ENCODE data around the gene ZRANB1.

Gene ZRANB1

GRCh38 chr10:124928087-124928486 lies 13.8 kb upstream of the ZRANB1 start:
- no peaks in the 10 kb centered on the region for H3K27me3 ChIP-seq (ENCODE audit: control insufficient read depth, insufficient read depth, low read length)
- H3K36me3 ChIP-seq (ENCODE audit: control insufficient read depth, insufficient read depth, low read length), result no peaks in the 10 kb centered on the region
- H3K4me3 ChIP-seq (ENCODE audit: low read length), result no peak overlapping the region
- no peaks in the 10 kb centered on the region for H3K9me3 ChIP-seq (ENCODE audit: control insufficient read depth, low read length)
- H3K9ac ChIP-seq (ENCODE audit: low read length), result no peak overlapping the region
- no peaks in the 10 kb centered on the region for H3K4me1 ChIP-seq (ENCODE audit: control insufficient read depth, insufficient read depth, low read length)

- H3K27me3 ChIP-seq (ENCODE audit: control insufficient read depth, insufficient read depth, low read length), result no peaks in the 10 kb centered on the region
- no peak overlapping the region for H3K4me3 ChIP-seq (ENCODE audit: low read length)
- no peaks in the 10 kb centered on the region for H3K4me1 ChIP-seq (ENCODE audit: control insufficient read depth, insufficient read depth, low read length)
- H3K36me3 ChIP-seq (ENCODE audit: control insufficient read depth, insufficient read depth, low read length), result no peaks in the 10 kb centered on the region
- H3K9me3 ChIP-seq (ENCODE audit: control insufficient read depth, low read length), result no peaks in the 10 kb centered on the region
- no peak overlapping the region for H3K9ac ChIP-seq (ENCODE audit: low read length)
Observed at GRCh38 chr10:124928545-124928944, 13.4 kb upstream of the ZRANB1 start.

GRCh38 chr10:124935946-124936345 lies 6.0 kb upstream of the ZRANB1 start:
- Histone ChIP-seq H3K36me3 (ENCODE audit: control insufficient read depth, insufficient read depth, low read length) (no peaks in the 10 kb centered on the region), H3K9me3 (ENCODE audit: control insufficient read depth, low read length) (no peaks in the 10 kb centered on the region), H3K4me1 (ENCODE audit: control insufficient read depth, insufficient read depth, low read length) (no peaks in the 10 kb centered on the region), H3K9ac (ENCODE audit: low read length) (no peak overlapping the region), H3K4me3 (ENCODE audit: low read length) (no peak overlapping the region), H3K27me3 (ENCODE audit: control insufficient read depth, insufficient read depth, low read length) (no peaks in the 10 kb centered on the region)

GRCh38 chr10:124936813-124937212 lies 5.1 kb upstream of the ZRANB1 start:
- H3K9ac ChIP-seq (ENCODE audit: low read length), result no peak overlapping the region
- H3K27me3 ChIP-seq (ENCODE audit: control insufficient read depth, insufficient read depth, low read length), result no peaks in the 10 kb centered on the region
- no peaks in the 10 kb centered on the region for H3K36me3 ChIP-seq (ENCODE audit: control insufficient read depth, insufficient read depth, low read length)
- H3K4me1 ChIP-seq (ENCODE audit: control insufficient read depth, insufficient read depth, low read length), result no peaks in the 10 kb centered on the region
- H3K9me3 ChIP-seq (ENCODE audit: control insufficient read depth, low read length), result no peaks in the 10 kb centered on the region
- no peak overlapping the region for H3K4me3 ChIP-seq (ENCODE audit: low read length)

GRCh38 chr10:124939290-124939689 lies 2.6 kb upstream of the ZRANB1 start:
- no peaks in the 10 kb centered on the region for H3K27me3 ChIP-seq (ENCODE audit: control insufficient read depth, insufficient read depth, low read length)
- H3K4me3 ChIP-seq (ENCODE audit: low read length), result no peak overlapping the region
- H3K36me3 ChIP-seq (ENCODE audit: control insufficient read depth, insufficient read depth, low read length), result no peaks in the 10 kb centered on the region
- H3K9me3 ChIP-seq (ENCODE audit: control insufficient read depth, low read length), result no peaks in the 10 kb centered on the region
- H3K9ac ChIP-seq (ENCODE audit: low read length), result no peak overlapping the region
- no peaks in the 10 kb centered on the region for H3K4me1 ChIP-seq (ENCODE audit: control insufficient read depth, insufficient read depth, low read length)

GRCh38 chr10:124942317-124943169 lies 620 bp downstream of the ZRANB1 start:
- no peak overlapping the region for H3K4me3 ChIP-seq (ENCODE audit: low read length)
- H3K27me3 ChIP-seq (ENCODE audit: control insufficient read depth, insufficient read depth, low read length), result no peaks in the 10 kb centered on the region
- H3K9ac ChIP-seq (ENCODE audit: low read length), result no peak overlapping the region
- H3K36me3 ChIP-seq (ENCODE audit: control insufficient read depth, insufficient read depth, low read length), result no peaks in the 10 kb centered on the region
- no peaks in the 10 kb centered on the region for H3K9me3 ChIP-seq (ENCODE audit: control insufficient read depth, low read length)
- H3K4me1 ChIP-seq (ENCODE audit: control insufficient read depth, insufficient read depth, low read length), result no peaks in the 10 kb centered on the region

- no peaks in the 10 kb centered on the region for H3K36me3 ChIP-seq (ENCODE audit: control insufficient read depth, insufficient read depth, low read length)
- no peaks in the 10 kb centered on the region for H3K4me1 ChIP-seq (ENCODE audit: control insufficient read depth, insufficient read depth, low read length)
- no peak overlapping the region for H3K4me3 ChIP-seq (ENCODE audit: low read length)
- no peaks in the 10 kb centered on the region for H3K9me3 ChIP-seq (ENCODE audit: control insufficient read depth, low read length)
- no peak overlapping the region for H3K9ac ChIP-seq (ENCODE audit: low read length)
- H3K27me3 ChIP-seq (ENCODE audit: control insufficient read depth, insufficient read depth, low read length), result no peaks in the 10 kb centered on the region
Observed at GRCh38 chr10:124943301-124944092, 1.6 kb downstream of the ZRANB1 start.

GRCh38 chr10:124944982-124945381 lies 3.1 kb downstream of the ZRANB1 start:
- Histone ChIP-seq H3K9ac (ENCODE audit: low read length) (no peak overlapping the region), H3K9me3 (ENCODE audit: control insufficient read depth, low read length) (no peaks in the 10 kb centered on the region), H3K4me1 (ENCODE audit: control insufficient read depth, insufficient read depth, low read length) (no peaks in the 10 kb centered on the region), H3K27me3 (ENCODE audit: control insufficient read depth, insufficient read depth, low read length) (no peaks in the 10 kb centered on the region), H3K36me3 (ENCODE audit: control insufficient read depth, insufficient read depth, low read length) (no peaks in the 10 kb centered on the region), H3K4me3 (ENCODE audit: low read length) (no peak overlapping the region)

- Histone ChIP-seq H3K27me3 (ENCODE audit: control insufficient read depth, insufficient read depth, low read length) (no peaks in the 10 kb centered on the region), H3K9ac (ENCODE audit: low read length) (no peak overlapping the region), H3K4me1 (ENCODE audit: control insufficient read depth, insufficient read depth, low read length) (no peaks in the 10 kb centered on the region), H3K9me3 (ENCODE audit: control insufficient read depth, low read length) (no peaks in the 10 kb centered on the region), H3K4me3 (ENCODE audit: low read length) (no peak overlapping the region), H3K36me3 (ENCODE audit: control insufficient read depth, insufficient read depth, low read length) (no peaks in the 10 kb centered on the region)
Observed at GRCh38 chr10:124946945-124947344, 5.0 kb downstream of the ZRANB1 start.

- Histone ChIP-seq H3K9me3 (ENCODE audit: control insufficient read depth, low read length) (no peaks in the 10 kb centered on the region), H3K4me3 (ENCODE audit: low read length) (no peak overlapping the region), H3K4me1 (ENCODE audit: control insufficient read depth, insufficient read depth, low read length) (no peaks in the 10 kb centered on the region), H3K27me3 (ENCODE audit: control insufficient read depth, insufficient read depth, low read length) (no peaks in the 10 kb centered on the region), H3K9ac (ENCODE audit: low read length) (no peak overlapping the region), H3K36me3 (ENCODE audit: control insufficient read depth, insufficient read depth, low read length) (no peaks in the 10 kb centered on the region)
Observed at GRCh38 chr10:124949543-124949942, 7.6 kb downstream of the ZRANB1 start.

- Histone ChIP-seq H3K9me3 (ENCODE audit: control insufficient read depth, low read length) (no peaks in the 10 kb centered on the region), H3K4me1 (ENCODE audit: control insufficient read depth, insufficient read depth, low read length) (no peaks in the 10 kb centered on the region), H3K9ac (ENCODE audit: low read length) (no peak overlapping the region), H3K4me3 (ENCODE audit: low read length) (no peak overlapping the region), H3K27me3 (ENCODE audit: control insufficient read depth, insufficient read depth, low read length) (no peaks in the 10 kb centered on the region), H3K36me3 (ENCODE audit: control insufficient read depth, insufficient read depth, low read length) (no peaks in the 10 kb centered on the region)
Observed at GRCh38 chr10:124952123-124952522, 10.2 kb downstream of the ZRANB1 start.

GRCh38 chr10:124953421-124953820 lies 11.5 kb downstream of the ZRANB1 start:
- Histone ChIP-seq H3K4me3 (ENCODE audit: low read length) (no peak overlapping the region), H3K27me3 (ENCODE audit: control insufficient read depth, insufficient read depth, low read length) (no peaks in the 10 kb centered on the region), H3K9ac (ENCODE audit: low read length) (no peak overlapping the region), H3K9me3 (ENCODE audit: control insufficient read depth, low read length) (no peaks in the 10 kb centered on the region), H3K36me3 (ENCODE audit: control insufficient read depth, insufficient read depth, low read length) (no peaks in the 10 kb centered on the region), H3K4me1 (ENCODE audit: control insufficient read depth, insufficient read depth, low read length) (no peaks in the 10 kb centered on the region)
